AG04449 (cell line): Measurements from ENCODE around the gene CNTN4.

Source experiments
- CTCF ChIA-PET: fragments of 350-600 bp; formaldehyde crosslinking; extraction: SDS; loops from one replicate; lab custom pipeline; 2021; ENCODE audit warnings: antibody characterized with exemption; lab: Yijun Ruan, JAX
- POLR2A ChIA-PET: fragments of 400-600, 350-600 bp; formaldehyde crosslinking; extraction: SDS; loops from one replicate; lab custom pipeline; 2020; ENCODE audit warnings: antibody characterized with exemption, inconsistent platforms; lab: Yijun Ruan, JAX
- DNase-seq: peaks from one replicate; pipeline ENCODE4 v3.0.0-alpha.2; 2010; ENCODE audit warnings: low read depth, low spot score
- H3K4me3 ChIP-seq: 2 replicates; pipeline ENCODE4 v1.5.1; 2011; ENCODE audit warnings: low read depth, mild to moderate bottlenecking, control low read depth, low read length
- CTCF ChIP-seq: IDR thresholded peaks from one replicate; pipeline ENCODE4 v1.5.1; 2011; ENCODE audit warnings: mild to moderate bottlenecking, moderate library complexity, low read length, control low read depth, inconsistent platforms; ENCODE audit not compliant: insufficient read depth; ENCODE audit errors: missing control alignments

CNTN4 gene

GRCh38 chr3:2741516-2741915 lies 642.9 kb downstream of the CNTN4 start:
- no peak for DNase-seq
- CTCF ChIA-PET: no interaction called here
- no peak for TF ChIP-seq CTCF
- H3K4me3 ChIP-seq: no peak overlapping the region
- POLR2A ChIA-PET: no interaction called here

GRCh38 chr3:2765002-2765579 lies 666.4 kb downstream of the CNTN4 start:
- no peak for TF ChIP-seq CTCF
- DNase-seq: no peak
- no peak overlapping the region for H3K4me3 ChIP-seq
- POLR2A ChIA-PET: no interaction called here
- CTCF ChIA-PET: no interaction called here

GRCh38 chr3:2770451-2770850 lies 671.8 kb downstream of the CNTN4 start:
- CTCF ChIA-PET: no interaction called here

GRCh38 chr3:2771193-2771592 lies 672.5 kb downstream of the CNTN4 start:
- no peak for TF ChIP-seq CTCF
- DNase-seq: no peak
- H3K4me3 ChIP-seq: no peak overlapping the region
- POLR2A ChIA-PET: no interaction called here
- CTCF ChIA-PET: no interaction called here

More at GRCh38 chr3:2770451-2770850, 671.8 kb downstream of the CNTN4 start:
- TF ChIP-seq CTCF: no peak
- POLR2A ChIA-PET: no interaction called here
- DNase-seq: no peak
- H3K4me3 ChIP-seq: no peak overlapping the region

- no peak for TF ChIP-seq CTCF
- ChIA-PET CTCF (no interaction called here), POLR2A (no interaction called here)
- no peak for DNase-seq
- H3K4me3 ChIP-seq: no peak overlapping the region
These were observed 673.1 kb downstream of the CNTN4 start for GRCh38 chr3:2771741-2772140.

- H3K4me3 ChIP-seq: no peak overlapping the region
- ChIA-PET POLR2A (no interaction called here), CTCF (no interaction called here)
- DNase-seq: no peak
- no peak for TF ChIP-seq CTCF
These were observed 674.1 kb downstream of the CNTN4 start for GRCh38 chr3:2772803-2773202.
